GM15510 (cell line): ENCODE data around the gene GDE1.

Experiments used
- POLR2A ChIP-seq: IDR thresholded peaks from 3 replicates; pipeline ENCODE4 v1.6.1; 2011; ENCODE audit warnings: borderline replicate concordance; ENCODE audit not compliant: insufficient read length; ENCODE audit errors: extremely low read depth

GDE1 gene

GRCh38 chr16:19481769-19482168, 40.1 kb downstream of the GDE1 start:
- no peak for TF ChIP-seq POLR2A

GRCh38 chr16:19481296-19481695, 40.6 kb downstream of the GDE1 start:
- no peak for TF ChIP-seq POLR2A

DNA sequence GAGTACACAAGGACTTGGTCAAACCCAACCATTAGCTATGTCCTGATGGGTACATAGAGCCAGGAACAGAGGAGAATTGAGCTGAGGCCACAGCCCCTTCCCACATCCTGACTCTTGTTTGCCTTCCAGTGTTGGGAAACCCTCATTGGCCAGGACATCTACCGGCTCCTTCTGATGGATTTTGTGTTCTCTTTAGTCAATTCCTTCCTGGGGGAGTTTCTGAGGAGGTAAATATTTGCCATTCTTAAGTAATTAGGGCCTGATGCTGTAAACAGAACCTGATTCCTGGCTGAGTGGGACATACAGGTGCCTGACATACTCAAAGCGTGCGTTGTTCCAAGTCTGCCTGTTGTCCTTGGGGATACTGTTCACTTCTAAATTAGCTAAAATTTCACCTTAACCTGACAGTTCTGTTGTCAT, 42.6 kb downstream of the GDE1 start:
- TF ChIP-seq POLR2A, result no peak

DNA sequence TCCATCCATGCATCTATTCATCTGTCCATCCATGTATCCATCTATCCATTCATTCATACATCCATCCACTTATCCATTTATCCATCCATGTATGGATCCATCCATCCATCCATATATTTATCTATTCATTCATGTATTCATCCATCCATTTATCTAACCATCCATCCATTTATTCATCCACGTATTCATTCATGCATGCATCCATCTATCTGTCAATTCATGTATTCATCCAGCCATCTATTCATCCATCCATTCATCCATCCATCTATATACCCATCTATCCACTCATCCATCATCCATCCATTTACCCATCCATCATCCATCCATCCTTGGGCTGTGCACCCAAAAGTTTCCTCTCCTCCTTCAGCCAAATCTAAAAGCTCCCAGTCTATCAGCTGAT, 43.4 kb downstream of the GDE1 start:
- TF ChIP-seq POLR2A, result no peak

DNA sequence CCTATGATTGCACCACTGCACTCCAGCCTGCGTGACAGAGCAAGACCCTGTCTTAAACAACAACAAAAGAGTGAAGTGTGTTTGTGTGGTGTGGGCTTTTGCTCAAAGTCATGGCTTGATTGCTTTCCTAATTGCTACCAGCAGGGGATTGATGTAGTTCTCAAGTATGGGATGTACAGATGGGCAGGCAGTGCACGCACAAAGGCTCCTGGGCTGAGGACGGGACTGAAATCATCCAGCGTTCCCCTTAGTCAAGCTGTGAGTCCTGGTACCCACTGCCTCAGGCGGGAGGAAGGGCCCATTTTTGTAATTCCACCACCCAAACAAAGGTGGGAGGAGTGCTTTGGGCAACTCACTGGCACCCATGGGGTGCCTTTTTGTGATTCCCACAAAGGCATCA, 47.3 kb downstream of the GDE1 start:
- TF ChIP-seq POLR2A, result no peak

DNA sequence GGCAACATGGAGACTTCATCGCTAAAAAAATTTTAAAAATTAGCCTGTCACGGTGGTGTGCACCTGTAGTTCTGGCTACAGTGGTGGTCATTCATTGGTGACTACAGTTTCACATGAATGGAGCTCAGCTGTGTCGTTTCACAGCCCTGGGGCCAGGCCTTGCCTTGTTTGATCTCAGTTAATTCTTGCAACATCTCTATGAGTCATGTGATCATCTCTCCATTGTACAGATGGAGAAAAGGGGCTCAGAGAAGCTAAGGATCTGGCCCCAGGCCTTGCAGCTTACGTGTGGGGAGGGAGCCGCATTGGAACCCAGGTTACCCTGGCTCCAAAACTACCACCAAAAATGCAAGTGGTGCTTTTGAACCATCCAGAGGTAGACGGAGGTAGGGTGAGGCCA, 49.4 kb downstream of the GDE1 start:
- no peak for TF ChIP-seq POLR2A

DNA sequence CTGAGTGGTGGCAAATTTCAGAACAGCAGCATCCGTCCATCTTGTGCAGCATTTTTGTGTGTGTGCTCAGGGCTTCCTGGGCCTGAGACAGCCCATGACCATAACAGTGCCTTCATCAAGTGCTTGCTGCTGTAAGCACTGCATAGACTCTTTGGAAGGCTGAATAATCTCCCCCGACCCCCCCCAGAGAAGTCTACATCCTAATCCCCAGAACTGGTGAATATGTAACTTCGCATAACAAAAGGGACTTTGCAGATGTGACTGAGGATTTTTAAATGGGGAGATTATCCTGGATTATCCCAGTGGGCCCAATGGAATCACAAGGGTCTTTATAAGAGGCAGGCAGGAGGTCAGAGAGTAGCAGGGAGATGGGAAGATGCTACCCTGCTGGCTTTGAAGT, 53.6 kb downstream of the GDE1 start:
- TF ChIP-seq POLR2A, result no peak

GRCh38 chr16:19463468-19464315, 58.2 kb downstream of the GDE1 start:
- TF ChIP-seq POLR2A, result no peak

- no peak for TF ChIP-seq POLR2A
These were observed 61.5 kb downstream of the GDE1 start for GRCh38 chr16:19460397-19460796.

GRCh38 chr16:19458722-19459379, 63.0 kb downstream of the GDE1 start:
- no peak for TF ChIP-seq POLR2A
